ENCODE data around the gene PSMB2.

The PSMB2 gene

GRCh38 chr1:35615440-35615839 is 25.9 kb downstream of the PSMB2 start:
- TF ChIP-seq CTCF (IDR thresholded peaks at IDR 0.05; ENCODE audit: low read depth, low read length), result no peak
- no peak overlapping the region for H3K4me3 ChIP-seq (ENCODE audit: low read depth, low read length)
- in situ Hi-C loops (cut with HindIII; ENCODE audit: low sequenced_read_pairs), result no loop called here
- no peak for DNase-seq (ENCODE audit: low read depth, low spot score)

GRCh38 chr1:35611655-35612054 is 29.7 kb downstream of the PSMB2 start:
- TF ChIP-seq CTCF (IDR thresholded peaks at IDR 0.05; ENCODE audit: low read depth, low read length), result no peak
- H3K4me3 ChIP-seq (ENCODE audit: low read depth, low read length), result no peak overlapping the region
- DNase-seq (ENCODE audit: low read depth, low spot score), result no peak
- in situ Hi-C loops (cut with HindIII; ENCODE audit: low sequenced_read_pairs), result no loop called here

- peak; percentile 23 for DNase-seq (ENCODE audit: low read depth, low spot score)
- in situ Hi-C loops (cut with HindIII; ENCODE audit: low sequenced_read_pairs), result no loop called here
- H3K4me3 ChIP-seq (ENCODE audit: low read depth, low read length), result no peak overlapping the region
- no peak for TF ChIP-seq CTCF (IDR thresholded peaks at IDR 0.05; ENCODE audit: low read depth, low read length)
Observed at GRCh38 chr1:35605867-35606182, 35.5 kb downstream of the PSMB2 start.

GRCh38 chr1:35605071-35605866 is 36.1 kb downstream of the PSMB2 start:
- peak; percentile 16 for DNase-seq (ENCODE audit: low read depth, low spot score)
- in situ Hi-C loops (cut with HindIII; ENCODE audit: low sequenced_read_pairs), result no loop called here
- TF ChIP-seq CTCF (IDR thresholded peaks at IDR 0.05; ENCODE audit: low read depth, low read length), result no peak
- H3K4me3 ChIP-seq (ENCODE audit: low read depth, low read length), result no peak overlapping the region

- no peak for TF ChIP-seq CTCF (IDR thresholded peaks at IDR 0.05; ENCODE audit: low read depth, low read length)
- in situ Hi-C loops (cut with HindIII; ENCODE audit: low sequenced_read_pairs), result no loop called here
- no peak for DNase-seq (ENCODE audit: low read depth, low spot score)
- no peak overlapping the region for H3K4me3 ChIP-seq (ENCODE audit: low read depth, low read length)
Observed at GRCh38 chr1:35603941-35604340, 37.4 kb downstream of the PSMB2 start.

- no peak overlapping the region for H3K4me3 ChIP-seq (ENCODE audit: low read depth, low read length)
- in situ Hi-C loops (cut with HindIII; ENCODE audit: low sequenced_read_pairs), result no loop called here
- no peak for TF ChIP-seq CTCF (IDR thresholded peaks at IDR 0.05; ENCODE audit: low read depth, low read length)
- DNase-seq (ENCODE audit: low read depth, low spot score), result no peak
Observed at GRCh38 chr1:35603468-35603867, 37.9 kb downstream of the PSMB2 start.

All from astrocyte of the spinal cord (primary cell).